ENCODE data around the gene PBX1.

Gene PBX1

GRCh38 chr1:164668491-164669400 lies 109.8 kb downstream of the PBX1 start:
- DNase-seq (ENCODE audit: low read depth): no peak

GRCh38 chr1:164670026-164670425 lies 111.0 kb downstream of the PBX1 start:
- DNase-seq (ENCODE audit: low read depth): no peak

GRCh38 chr1:164670786-164671185 lies 111.8 kb downstream of the PBX1 start:
- no peak for DNase-seq (ENCODE audit: low read depth)

DNA sequence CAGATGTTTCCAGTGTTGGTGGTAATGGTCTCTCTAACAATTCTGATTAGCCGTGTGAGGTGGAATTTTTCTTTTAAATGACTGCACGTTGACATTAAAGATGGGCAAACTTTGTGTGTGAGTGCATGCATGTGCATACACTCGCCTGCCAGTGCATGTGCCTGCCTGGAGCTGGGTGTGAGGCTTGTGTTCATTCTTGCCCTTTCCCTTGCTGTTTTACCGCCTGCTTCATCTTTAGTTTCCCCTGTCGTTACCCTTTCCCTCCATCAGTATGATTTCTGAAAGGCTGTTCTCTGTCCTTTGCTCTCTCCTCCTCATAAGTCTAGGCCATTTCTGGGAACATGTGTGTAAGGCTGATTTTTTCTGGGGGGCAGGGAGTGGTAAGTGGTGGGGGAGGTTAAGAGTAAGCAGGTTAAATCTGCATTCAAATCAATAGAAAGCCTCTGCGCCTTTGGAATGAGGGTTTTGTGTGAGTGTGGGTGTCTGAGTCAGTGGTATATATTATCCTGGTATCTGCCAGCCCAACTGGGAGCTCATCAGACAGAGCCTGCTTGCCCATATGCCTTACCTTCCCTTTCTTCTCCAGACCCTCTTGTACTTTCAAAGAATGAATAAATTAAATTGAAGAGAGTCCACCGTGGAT lies 112.5 kb downstream of the PBX1 start:
- no peak for DNase-seq (ENCODE audit: low read depth)

DNA sequence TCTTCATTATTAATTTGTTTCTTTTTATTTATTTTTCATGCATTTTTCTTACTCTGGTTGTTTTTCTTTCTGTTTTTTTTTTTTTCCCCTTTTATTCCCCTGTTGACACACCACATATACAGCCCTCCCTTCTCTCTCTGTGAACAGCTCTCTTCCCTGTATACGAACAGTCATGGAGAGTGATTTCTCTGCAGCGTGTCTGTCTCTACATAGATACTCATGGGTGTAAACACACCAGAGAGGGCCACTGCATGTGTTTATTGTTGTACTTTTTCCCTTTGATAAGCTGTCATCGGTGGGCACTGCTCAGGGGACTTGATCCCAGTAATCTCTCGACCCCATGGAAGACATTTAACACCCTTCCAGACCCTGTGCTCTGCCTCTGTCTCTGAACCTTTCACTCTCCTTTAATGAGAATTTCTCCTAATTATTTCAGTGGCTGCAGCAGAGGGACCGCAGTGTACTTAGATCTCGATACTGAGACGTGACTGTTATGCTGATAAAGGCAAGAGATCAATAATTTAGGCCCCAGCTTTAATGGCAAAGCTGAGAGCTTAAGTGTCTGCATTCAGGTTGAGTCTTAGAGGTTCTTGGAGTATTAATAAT lies 113.1 kb downstream of the PBX1 start:
- DNase-seq (ENCODE audit: low read depth): no peak

DNA sequence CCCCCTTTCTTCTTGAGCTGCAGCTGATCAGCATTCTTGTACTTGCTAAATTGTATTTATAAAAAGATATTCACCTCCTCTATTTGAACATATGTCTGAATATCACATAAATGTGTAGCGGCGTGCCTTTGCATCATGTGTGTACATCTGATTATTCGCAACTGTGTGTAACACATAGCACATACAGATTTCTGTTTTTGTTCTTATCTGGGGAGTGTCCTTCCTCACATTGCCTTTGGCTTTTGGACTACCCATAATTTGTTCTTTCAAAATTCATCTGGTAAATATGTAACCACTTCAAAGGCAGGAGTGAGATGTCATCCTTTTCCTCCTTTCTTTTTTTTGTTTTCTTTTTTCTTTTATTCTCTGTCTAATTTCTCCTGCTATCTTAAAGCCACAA lies 113.6 kb downstream of the PBX1 start:
- DNase-seq (ENCODE audit: low read depth): no peak

DNA sequence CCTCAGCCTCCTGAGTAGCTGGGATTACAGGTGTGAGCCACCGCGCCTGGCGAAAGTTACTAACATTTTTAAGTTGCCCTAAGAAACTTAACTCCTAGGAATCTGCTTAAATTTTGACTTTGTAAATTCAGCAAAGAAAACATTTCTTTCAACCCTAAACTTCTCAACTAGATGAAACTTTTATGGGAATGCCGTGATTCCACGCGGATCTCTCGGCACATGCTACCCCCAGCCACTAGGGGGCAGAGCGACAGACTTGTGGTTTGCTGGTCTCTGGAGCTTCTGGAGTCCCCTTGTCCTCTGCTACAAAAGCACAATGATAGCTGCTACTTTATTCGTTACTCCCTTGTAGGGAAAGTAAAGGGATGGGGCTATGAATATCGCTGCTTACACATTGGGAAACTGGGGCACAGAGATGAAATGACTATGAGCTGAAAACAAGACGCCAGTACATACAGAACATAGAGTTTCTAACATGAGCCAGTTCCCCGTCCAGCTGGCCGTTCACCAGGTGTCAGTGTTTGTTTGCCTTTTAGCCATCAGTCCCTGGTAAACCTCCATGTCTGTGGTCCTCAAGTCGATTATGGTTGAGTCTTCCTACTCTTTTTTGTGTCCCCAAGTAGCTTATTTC lies 114.7 kb downstream of the PBX1 start:
- DNase-seq (ENCODE audit: low read depth): no peak

- no peak for DNase-seq (ENCODE audit: low read depth)
Measured at GRCh38 chr1:164675342-164675904, 116.4 kb downstream of the PBX1 start.

DNA sequence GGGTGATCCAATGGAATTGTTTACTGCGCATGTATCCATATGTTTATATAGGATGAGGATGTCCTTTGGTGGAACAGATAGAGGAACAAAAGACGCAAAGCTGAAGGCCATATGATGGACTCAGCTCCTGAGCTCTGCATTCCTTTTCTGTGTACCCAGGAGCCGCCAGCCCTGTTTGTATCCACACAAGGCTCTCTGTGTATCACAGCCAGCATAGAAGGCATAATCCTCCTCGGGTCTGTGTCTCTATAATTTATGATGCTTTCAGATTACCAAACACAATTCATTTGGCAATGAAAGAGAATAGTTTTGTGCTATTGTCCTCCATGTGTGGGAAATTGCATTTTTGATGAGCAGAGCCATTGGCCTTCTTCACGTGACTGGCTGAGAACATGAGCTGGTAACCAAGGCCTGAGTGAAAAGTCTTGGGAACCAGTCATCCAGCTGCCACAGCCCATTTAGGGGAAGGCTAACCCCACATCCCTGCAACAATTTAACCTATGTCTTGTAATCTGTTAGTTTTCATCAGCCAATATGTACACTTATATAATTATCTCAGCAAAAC lies 119.2 kb downstream of the PBX1 start:
- no peak for DNase-seq (ENCODE audit: low read depth)

- DNase-seq (ENCODE audit: low read depth): no peak
Measured at GRCh38 chr1:164682570-164682969, 123.6 kb downstream of the PBX1 start.

GRCh38 chr1:164683235-164683634 lies 124.3 kb downstream of the PBX1 start:
- no peak for DNase-seq (ENCODE audit: low read depth)

DNA sequence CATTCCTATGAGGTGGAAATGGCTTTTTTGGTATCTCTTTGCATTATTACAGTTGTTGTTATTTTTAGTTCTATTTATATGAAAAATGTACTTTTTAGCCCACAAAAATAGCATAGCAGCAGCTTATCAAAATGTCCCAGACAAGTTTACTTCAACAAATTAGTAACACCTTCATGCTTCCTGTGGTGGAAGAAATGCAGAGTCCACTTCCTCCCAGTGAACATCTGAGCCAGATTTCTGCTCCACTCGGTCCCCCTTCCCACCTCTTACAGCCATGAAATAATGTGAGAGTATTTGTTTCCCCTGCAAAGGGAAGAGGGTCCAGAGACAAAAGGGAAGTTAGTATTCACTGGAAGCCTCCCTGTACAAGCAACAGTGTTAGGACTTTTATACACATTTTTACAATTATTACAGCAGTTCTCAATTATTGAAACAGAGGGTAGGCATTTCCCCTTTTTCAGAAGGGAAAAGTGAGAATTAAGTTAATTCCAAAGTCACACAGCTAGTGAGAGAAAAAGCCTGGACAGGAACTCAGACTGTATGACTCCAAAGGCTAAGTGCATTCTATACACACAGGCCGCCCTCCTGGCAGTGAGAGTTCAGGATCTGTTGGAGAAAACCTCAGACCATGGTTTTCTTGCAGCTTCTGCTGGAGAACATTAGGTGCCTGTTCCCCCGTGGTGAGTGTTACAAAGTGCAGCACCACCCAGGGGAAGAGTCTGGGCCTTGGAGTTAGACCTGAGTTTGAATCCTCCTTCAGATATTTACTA lies 126.5 kb downstream of the PBX1 start:
- DNase-seq (ENCODE audit: low read depth): no peak

GRCh38 chr1:164687777-164688176 lies 128.8 kb downstream of the PBX1 start:
- no peak for DNase-seq (ENCODE audit: low read depth)

- DNase-seq (ENCODE audit: low read depth): no peak
Measured at GRCh38 chr1:164688791-164689190, 129.8 kb downstream of the PBX1 start.

- no peak for DNase-seq (ENCODE audit: low read depth)
Measured at GRCh38 chr1:164689672-164690511, 130.9 kb downstream of the PBX1 start.

DNA sequence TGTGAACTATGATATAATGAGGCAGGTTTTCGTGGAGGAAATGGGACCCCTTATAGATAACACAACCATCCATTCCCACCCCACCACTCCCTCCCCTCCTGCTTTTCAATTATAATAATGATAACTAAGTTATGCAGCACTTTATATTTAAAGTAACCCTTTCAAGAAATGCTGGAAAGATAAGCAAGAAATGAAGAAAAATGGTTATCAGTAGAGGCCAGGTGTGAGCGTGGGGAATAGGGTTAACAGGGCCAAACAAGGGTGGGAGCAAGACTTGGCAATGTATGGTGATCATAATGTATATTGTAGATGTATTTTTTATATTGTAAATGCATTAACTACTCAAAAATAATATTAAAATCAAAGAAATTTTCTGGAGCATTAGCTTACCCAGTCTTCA lies 133.4 kb downstream of the PBX1 start:
- DNase-seq (ENCODE audit: low read depth): no peak

DNA sequence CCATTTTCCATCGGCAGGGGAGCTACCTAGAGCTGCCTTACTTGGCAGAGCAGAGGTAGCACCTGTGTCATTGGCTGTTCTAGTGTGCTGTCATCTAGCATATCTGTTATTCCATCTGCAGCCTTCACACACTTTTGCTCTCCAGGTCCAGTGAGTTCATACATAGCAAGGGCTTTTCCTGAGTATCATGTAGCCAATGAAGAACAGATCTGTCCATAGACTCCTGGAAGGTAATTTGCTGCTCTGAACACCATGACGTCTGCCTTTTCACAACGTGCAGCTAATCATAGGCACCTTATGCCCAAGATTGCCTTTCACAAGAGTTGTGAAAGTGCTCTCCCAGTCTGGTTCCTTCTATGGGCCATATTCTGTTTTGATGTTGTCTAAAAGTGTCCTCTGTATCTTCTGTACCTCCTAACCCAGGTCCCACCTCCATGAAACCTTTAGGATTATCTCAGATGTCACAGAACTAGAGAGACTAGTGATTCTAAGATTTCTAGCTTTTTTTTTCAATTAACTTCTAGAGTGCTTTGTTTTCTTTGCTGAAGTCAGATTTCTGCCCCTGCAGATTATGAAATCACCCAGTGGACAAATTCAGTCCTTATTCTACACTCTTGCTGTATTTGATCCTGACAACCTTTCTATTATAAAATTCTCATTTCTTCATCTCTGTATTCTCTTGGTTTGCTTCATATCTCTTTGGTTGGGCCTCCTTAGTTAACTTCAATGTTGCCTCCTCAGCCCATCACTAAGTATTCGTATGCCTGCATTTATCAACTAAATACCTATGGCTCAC lies 134.8 kb downstream of the PBX1 start:
- no peak for DNase-seq (ENCODE audit: low read depth)

DNA sequence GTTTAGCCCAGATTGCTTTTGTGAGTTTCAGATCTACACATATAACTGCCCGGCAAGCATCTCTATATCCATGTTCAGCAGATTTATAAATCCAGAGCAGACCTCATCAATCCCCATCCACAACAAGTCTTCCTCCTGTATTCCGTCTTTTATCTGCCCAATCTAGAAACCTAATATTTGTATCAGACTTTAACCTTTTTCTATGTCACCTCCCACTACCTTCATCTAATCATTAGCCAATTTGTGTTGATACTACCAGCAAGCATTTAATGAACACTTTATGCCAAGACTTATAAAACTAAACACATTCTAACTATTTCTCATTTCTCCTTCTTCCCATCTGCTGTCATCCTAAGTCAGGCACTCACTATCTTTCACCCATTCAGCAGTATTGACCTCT lies 135.5 kb downstream of the PBX1 start:
- no peak for DNase-seq (ENCODE audit: low read depth)

DNA sequence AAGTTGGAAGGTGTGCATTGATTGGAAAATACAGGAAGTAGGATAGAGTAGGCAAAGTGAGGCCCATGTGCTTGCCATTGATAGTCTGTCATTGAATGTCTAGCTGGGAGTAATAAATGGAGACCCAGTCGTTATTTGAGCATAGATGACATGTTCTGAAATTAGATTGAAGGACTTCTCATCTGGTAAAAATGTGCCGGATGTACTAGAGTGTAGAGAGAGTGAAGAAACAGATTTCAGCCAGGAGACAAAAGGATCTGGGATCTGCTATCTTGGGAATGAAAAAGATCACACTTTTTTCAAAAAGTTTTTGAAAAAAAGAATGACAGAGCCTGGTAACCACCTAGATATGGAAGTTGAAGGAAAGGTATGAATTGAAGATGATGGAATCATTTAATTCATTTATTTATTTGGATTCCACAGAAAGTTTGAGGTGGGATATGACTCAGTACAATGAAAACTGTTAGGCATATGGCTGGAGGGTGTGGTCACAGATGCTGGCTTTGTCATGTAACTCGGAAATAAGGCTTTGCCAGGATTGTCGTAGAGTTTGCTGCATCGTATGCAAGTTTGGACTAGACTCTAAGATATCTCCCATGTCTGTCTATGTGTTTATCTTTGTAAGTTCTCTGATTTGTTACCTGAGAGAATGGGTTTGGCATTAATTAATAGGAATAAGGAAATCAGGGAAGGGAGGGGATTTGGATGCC lies 137.1 kb downstream of the PBX1 start:
- DNase-seq (ENCODE audit: low read depth): no peak
